ENCODE measurements around the gene MYT1.

The MYT1 gene

DNA sequence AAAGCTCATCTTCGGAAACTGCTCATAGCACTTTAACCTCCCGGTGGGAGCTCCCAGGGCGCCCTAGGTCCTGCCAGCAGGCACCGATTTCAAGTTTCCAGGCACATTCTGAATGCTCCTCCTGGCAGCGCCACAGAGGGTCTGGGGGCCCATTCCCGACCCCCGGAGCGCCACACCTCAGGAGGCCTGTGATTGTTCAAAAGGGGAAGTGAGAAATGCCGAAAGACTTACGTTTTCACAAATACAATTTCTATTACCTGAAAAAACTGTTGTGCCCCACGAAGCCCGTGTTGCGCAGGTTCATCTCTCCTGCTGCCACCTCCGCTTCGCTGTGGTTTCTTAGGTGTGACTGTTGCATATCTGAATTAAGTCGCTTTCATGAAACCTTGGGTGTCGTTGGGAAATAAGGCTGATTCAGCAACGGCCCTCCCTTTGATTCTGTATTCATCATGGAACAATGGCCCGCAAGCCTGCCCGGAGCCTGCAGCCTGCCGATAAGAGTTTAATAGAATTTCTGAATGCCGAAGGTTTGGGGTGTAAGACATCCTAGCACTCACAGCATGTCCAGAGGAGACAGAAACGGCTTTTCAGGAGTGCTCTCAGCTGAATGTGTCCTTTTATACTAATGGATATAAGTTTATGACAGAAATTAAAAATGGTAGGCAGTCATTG lies 1.9 kb upstream of the MYT1 start:
- no peak overlapping the region for H3K27ac ChIP-seq (ENCODE audit: low read depth, low read length, severe bottlenecking)
- H3K9me3 ChIP-seq (ENCODE audit: control insufficient read depth, low read length) = no peaks in the 10 kb centered on the region
- no peak overlapping the region for H3K4me3 ChIP-seq (ENCODE audit: extremely low read depth, insufficient read depth, low read length, poor library complexity, severe bottlenecking)
- peaks cover 5% of the 10 kb centered on the region for H3K4me1 ChIP-seq (ENCODE audit: control insufficient read depth, insufficient read depth, low read length, poor library complexity, severe bottlenecking)
- no peaks in the 10 kb centered on the region for H3K36me3 ChIP-seq (ENCODE audit: control insufficient read depth, insufficient read depth, low read length)
- 37 to 42% methylated on average over 10 to 20 of the region's 23 CpGs for WGBS, 2 experiments (ENCODE audit: insufficient coverage in 2 of 2)

DNA sequence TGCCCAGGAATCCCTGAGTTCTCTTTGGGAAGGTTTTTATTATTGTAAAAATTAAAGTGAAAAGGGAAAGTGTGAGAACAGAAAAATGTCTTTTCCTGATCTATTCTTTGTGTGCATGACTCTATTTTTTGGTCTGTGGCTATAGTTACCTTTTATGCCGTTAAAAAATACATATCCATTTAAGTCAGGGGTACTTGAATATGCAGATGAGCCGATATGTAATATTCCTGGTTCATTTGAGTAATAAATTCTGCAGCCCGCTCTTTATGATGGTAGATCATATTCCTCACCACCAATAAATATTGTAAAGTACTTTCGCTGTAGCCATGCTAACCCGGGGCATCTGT lies 503 bp upstream of the MYT1 start:
- Histone ChIP-seq H3K4me3 (ENCODE audit: extremely low read depth, insufficient read depth, low read length, poor library complexity, severe bottlenecking) (no peak overlapping the region), H3K4me1 (ENCODE audit: control insufficient read depth, insufficient read depth, low read length, poor library complexity, severe bottlenecking) (peaks cover 5% of the 10 kb centered on the region), H3K36me3 (ENCODE audit: control insufficient read depth, insufficient read depth, low read length) (no peaks in the 10 kb centered on the region), H3K9me3 (ENCODE audit: control insufficient read depth, low read length) (no peaks in the 10 kb centered on the region), H3K27ac (ENCODE audit: low read depth, low read length, severe bottlenecking) (no peak overlapping the region)
- 88 to 100% methylated on average over 2 of the region's 5 CpGs for WGBS, 2 experiments (ENCODE audit: insufficient coverage in 2 of 2)

DNA sequence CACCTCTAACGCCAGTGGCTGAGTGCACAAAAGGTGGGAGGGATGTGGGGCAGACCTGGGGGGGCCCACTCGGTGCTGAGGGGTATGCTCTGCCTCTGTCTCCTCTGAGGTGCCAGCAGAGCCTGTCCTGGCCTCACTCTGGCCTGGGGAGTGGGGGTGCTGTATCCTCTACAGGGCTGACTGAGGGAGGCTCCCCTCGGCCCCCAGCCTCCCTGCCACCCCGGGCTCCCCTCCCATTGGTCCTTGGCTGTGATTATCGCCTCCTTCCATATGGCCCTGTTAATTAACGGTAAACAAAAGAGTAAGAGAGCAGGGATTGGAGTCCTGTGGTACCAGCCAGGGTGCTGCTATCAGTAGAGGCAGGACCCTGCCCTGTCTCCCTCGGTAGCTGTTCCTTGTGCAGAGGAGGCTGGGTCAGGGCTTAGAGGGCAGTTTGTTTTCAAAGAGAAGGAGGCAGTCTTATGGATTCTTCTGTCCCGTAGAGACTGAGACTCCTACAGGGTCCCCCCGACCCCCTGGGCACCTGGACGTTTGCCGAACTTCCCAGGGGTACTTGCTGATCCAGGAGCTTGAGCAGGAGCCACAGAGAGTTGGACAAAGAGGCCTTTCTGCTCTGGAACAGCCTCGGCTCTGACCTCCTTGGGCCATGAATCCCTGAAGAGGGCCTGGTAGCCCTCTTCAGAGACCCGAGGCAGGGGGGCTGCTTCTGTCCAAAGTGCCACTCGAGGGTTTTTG lies 1.8 kb downstream of the MYT1 start:
- Histone ChIP-seq H3K4me3 (ENCODE audit: extremely low read depth, insufficient read depth, low read length, poor library complexity, severe bottlenecking) (no peak overlapping the region), H3K4me1 (ENCODE audit: control insufficient read depth, insufficient read depth, low read length, poor library complexity, severe bottlenecking) (no peaks in the 10 kb centered on the region), H3K27ac (ENCODE audit: low read depth, low read length, severe bottlenecking) (no peak overlapping the region), H3K9me3 (ENCODE audit: control insufficient read depth, low read length) (no peaks in the 10 kb centered on the region), H3K36me3 (ENCODE audit: control insufficient read depth, insufficient read depth, low read length) (no peaks in the 10 kb centered on the region)
- 85 to 86% methylated on average over 11 to 13 of the region's 14 CpGs for WGBS, 2 experiments (ENCODE audit: insufficient coverage in 2 of 2)

DNA sequence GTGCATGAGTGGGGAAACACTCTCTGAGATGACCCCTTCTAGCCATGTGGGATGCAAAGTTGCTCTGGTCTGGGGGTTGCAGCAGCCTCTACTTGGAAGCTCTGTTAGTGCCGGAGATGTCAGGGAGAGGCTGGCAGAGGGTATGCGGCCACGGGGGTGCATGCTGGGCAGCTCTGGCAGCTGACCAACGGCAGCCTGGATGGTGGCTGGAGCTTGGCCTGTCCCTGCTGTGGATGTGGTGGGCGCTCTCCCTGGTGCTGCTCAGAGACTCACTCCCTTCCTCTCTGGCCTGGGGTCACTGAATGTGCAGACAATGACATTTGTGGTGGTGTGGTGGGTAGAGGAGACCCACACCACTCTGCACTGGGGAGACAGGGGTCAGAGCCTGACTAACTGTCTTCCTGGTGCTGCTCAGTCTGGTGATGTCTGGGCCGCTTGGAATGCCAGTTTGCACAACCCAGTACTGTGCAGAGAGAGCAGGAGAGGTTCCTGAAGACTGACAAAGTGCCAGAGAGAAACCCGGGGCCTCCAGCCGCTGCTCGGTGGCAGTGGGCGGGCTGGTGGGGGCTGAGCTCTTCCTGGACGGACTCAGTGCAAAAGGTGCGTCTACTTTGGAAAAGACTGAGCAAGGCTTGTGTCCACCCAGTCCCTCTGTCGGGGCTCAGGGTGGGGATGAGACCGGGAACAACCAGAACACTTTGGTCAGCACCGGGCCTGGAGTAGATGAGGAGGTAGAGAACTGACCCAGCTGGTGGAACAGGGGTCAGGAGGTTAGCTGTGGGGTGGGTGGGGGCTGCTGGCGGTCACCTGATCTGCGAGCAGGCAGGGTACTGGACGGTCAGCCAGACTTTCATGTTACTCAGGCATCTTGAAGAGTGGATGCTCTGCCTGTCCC lies 2.7 kb downstream of the MYT1 start:
- Histone ChIP-seq H3K36me3 (ENCODE audit: control insufficient read depth, insufficient read depth, low read length) (no peaks in the 10 kb centered on the region), H3K27ac (ENCODE audit: low read depth, low read length, severe bottlenecking) (no peak overlapping the region), H3K4me1 (ENCODE audit: control insufficient read depth, insufficient read depth, low read length, poor library complexity, severe bottlenecking) (no peaks in the 10 kb centered on the region), H3K4me3 (ENCODE audit: extremely low read depth, insufficient read depth, low read length, poor library complexity, severe bottlenecking) (no peak overlapping the region), H3K9me3 (ENCODE audit: control insufficient read depth, low read length) (no peaks in the 10 kb centered on the region)
- WGBS, 2 experiments (ENCODE audit: insufficient coverage in 2 of 2) = 82 to 84% methylated on average over 16 to 18 of the region's 18 CpGs

DNA sequence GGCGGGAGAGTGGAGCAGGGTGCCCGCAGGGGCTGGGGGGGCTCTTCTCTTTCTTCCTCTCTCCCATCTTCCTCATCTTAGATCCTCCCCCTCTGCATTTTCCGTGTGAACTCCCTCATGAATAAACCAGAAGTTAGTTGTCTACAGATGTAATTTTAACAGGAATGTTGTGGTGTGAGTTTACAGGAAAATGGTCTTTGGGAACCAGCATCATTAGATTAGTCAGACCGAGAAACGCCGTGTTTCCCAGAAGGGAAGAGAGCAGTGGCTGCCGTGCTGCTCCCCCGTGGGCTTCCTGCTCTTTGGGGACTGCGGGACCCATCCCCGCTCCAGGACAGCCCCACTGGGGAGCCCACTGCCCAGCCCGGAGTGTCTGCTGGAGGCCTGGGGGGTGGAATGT lies 3.4 kb downstream of the MYT1 start:
- H3K27ac ChIP-seq (ENCODE audit: low read depth, low read length, severe bottlenecking) = no peak overlapping the region
- H3K4me1 ChIP-seq (ENCODE audit: control insufficient read depth, insufficient read depth, low read length, poor library complexity, severe bottlenecking) = no peaks in the 10 kb centered on the region
- WGBS, 2 experiments (ENCODE audit: insufficient coverage in 2 of 2) = 67 to 84% methylated on average over 5 to 8 of the region's 11 CpGs

DNA sequence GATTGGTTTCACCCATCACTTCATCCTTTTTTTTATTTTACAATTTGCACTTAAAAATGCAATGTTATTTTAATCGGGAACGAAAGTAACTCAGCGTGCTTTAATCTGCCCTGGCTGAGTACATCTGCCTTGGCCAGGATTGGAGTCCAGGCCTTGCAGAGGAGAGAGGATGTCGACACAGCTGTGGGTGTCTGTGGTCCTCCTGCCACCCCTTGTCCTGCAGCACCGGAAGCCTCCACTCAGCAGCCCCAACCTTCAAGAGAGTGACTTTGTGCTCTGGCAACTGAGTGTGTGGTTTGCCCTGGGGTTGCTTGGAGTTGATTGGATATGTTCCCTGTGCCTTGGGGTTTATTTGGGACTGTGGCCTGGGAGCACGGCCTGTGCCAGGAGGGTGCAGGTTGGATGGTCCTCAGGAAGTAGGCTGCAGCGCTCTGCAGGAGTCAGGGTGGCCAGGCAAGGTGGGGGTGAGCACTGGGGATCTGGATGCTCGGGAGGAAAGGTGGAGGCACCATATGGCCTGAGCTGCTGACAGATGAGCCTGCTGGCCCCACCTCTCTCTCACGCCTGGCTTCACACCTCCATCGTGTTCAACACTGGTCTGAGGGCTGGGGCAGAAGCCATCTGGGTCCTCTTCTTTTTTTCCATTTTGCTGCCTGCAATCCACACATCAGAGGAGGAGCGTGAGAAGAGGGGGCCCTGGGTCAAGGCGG lies 4.3 kb downstream of the MYT1 start:
- Histone ChIP-seq H3K27ac (ENCODE audit: low read depth, low read length, severe bottlenecking) (no peak overlapping the region), H3K9me3 (ENCODE audit: control insufficient read depth, low read length) (no peaks in the 10 kb centered on the region), H3K36me3 (ENCODE audit: control insufficient read depth, insufficient read depth, low read length) (no peaks in the 10 kb centered on the region), H3K4me1 (ENCODE audit: control insufficient read depth, insufficient read depth, low read length, poor library complexity, severe bottlenecking) (no peaks in the 10 kb centered on the region), H3K4me3 (ENCODE audit: extremely low read depth, insufficient read depth, low read length, poor library complexity, severe bottlenecking) (no peak overlapping the region)
- 74 to 93% methylated on average over 8 to 9 of the region's 12 CpGs for WGBS, 2 experiments (ENCODE audit: insufficient coverage in 2 of 2)

More for the DNA sequence above, 3.4 kb downstream of the MYT1 start:
- Histone ChIP-seq H3K9me3 (ENCODE audit: control insufficient read depth, low read length) (no peaks in the 10 kb centered on the region), H3K4me3 (ENCODE audit: extremely low read depth, insufficient read depth, low read length, poor library complexity, severe bottlenecking) (no peak overlapping the region), H3K36me3 (ENCODE audit: control insufficient read depth, insufficient read depth, low read length) (no peaks in the 10 kb centered on the region)

DNA sequence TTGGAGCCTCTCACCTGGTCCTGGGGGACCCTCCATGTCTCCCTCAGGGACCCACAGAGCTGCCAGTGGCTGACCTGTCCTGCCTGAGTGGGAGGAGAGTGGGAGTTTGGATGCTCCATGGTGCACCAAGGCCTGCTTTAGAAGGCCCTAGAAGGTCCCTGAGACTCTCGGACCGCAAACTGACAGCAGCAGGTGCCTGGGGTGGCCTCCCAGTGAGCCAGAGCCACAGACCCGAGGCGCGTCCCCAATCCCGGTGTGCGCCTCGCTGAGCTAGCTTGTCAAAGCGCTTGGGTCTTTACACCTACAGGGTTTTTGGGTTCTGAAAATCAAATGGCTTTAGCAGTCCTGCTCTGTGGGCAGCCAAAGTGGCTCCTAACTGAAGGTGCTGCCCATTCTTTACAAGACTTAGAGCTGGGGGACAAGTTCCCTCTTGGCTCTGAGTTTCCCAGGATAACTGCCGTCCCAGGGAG lies 4.9 kb downstream of the MYT1 start:
- H3K9me3 ChIP-seq (ENCODE audit: control insufficient read depth, low read length) = no peaks in the 10 kb centered on the region
- 92 to 96% methylated on average over 10 of the region's 10 CpGs for WGBS, 2 experiments (ENCODE audit: insufficient coverage in 2 of 2)
- H3K4me1 ChIP-seq (ENCODE audit: control insufficient read depth, insufficient read depth, low read length, poor library complexity, severe bottlenecking) = no peaks in the 10 kb centered on the region
- H3K27ac ChIP-seq (ENCODE audit: low read depth, low read length, severe bottlenecking) = no peak overlapping the region
- no peak overlapping the region for H3K4me3 ChIP-seq (ENCODE audit: extremely low read depth, insufficient read depth, low read length, poor library complexity, severe bottlenecking)
- no peaks in the 10 kb centered on the region for H3K36me3 ChIP-seq (ENCODE audit: control insufficient read depth, insufficient read depth, low read length)

DNA sequence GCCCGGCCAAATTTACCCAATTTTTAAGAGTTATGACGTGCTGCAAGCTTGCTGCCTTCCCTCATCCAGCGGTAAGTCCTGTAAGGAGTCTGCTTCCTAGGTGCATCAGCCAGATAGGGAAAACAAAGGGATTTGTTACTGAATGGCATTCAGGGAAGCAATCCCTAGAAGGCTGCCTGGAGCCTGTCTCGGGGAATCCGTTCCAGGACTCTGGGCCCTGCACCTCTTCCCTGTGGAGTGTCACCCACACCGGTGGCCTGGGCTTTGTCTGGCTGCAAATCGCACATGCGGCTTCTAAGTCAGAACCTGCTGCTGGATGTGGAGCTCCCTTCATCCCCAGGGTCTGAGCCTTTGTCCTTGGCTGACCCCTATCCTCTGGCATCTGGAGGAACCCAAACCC lies 7.0 kb downstream of the MYT1 start:
- H3K36me3 ChIP-seq (ENCODE audit: control insufficient read depth, insufficient read depth, low read length) = no peaks in the 10 kb centered on the region
- no peaks in the 10 kb centered on the region for H3K4me1 ChIP-seq (ENCODE audit: control insufficient read depth, insufficient read depth, low read length, poor library complexity, severe bottlenecking)
- H3K4me3 ChIP-seq (ENCODE audit: extremely low read depth, insufficient read depth, low read length, poor library complexity, severe bottlenecking) = no peak overlapping the region
- no peaks in the 10 kb centered on the region for H3K9me3 ChIP-seq (ENCODE audit: control insufficient read depth, low read length)
- 91 to 94% methylated on average over 8 of the region's 8 CpGs for WGBS, 2 experiments (ENCODE audit: insufficient coverage in 2 of 2)
- no peak overlapping the region for H3K27ac ChIP-seq (ENCODE audit: low read depth, low read length, severe bottlenecking)

DNA sequence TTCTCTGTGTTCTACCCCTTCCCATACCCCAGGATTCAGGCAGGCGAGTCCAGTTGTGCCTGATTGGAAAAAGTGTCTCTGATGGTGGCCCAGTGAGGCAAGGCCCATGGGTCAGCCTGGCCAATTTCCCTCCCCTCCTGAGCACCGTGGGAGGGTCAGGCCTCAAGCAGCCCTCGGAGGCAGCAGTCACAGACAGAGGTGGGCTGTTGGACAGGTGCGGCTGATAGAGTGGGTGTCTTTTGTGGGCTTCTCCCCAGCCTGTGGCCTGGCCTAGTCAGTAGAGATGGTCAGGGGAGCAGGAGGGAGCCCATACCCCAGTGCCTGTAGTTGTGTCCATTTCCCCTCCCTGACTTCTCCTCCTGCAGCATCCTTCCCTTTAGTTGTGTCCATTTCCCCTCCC lies 8.9 kb downstream of the MYT1 start:
- Histone ChIP-seq H3K27ac (ENCODE audit: low read depth, low read length, severe bottlenecking) (no peak overlapping the region), H3K4me3 (ENCODE audit: extremely low read depth, insufficient read depth, low read length, poor library complexity, severe bottlenecking) (no peak overlapping the region), H3K9me3 (ENCODE audit: control insufficient read depth, low read length) (no peaks in the 10 kb centered on the region), H3K36me3 (ENCODE audit: control insufficient read depth, insufficient read depth, low read length) (no peaks in the 10 kb centered on the region), H3K4me1 (ENCODE audit: control insufficient read depth, insufficient read depth, low read length, poor library complexity, severe bottlenecking) (no peaks in the 10 kb centered on the region)
- no CpG with 5 or more reads among the region's 4 CpGs for WGBS, 2 experiments (ENCODE audit: insufficient coverage in 2 of 2)

DNA sequence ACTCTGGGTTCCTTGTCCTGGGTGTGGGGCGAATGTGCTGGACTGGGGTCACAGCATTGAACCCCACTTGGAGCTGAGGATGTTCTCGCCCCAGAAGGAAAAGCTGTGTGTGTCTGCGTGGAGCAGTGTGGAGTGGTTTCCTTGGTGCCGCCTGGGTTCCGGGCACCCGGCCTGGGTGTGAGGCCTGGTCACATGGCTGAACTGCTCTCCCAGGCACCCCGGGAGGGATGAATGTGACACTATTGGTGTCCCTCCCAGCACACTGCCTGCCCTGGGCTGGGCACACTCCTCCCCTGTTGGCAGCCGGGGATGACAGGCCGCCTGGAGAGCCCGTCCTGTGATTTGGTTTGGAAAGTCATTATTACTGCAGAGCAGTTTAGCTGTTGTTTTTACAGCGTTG lies 12.3 kb downstream of the MYT1 start:
- 20 to 38% methylated on average over 2 to 6 of the region's 11 CpGs for WGBS, 2 experiments (ENCODE audit: insufficient coverage in 2 of 2)
- no peaks in the 10 kb centered on the region for H3K9me3 ChIP-seq (ENCODE audit: control insufficient read depth, low read length)
- no peaks in the 10 kb centered on the region for H3K4me1 ChIP-seq (ENCODE audit: control insufficient read depth, insufficient read depth, low read length, poor library complexity, severe bottlenecking)
- no peak overlapping the region for H3K27ac ChIP-seq (ENCODE audit: low read depth, low read length, severe bottlenecking)
- no peaks in the 10 kb centered on the region for H3K36me3 ChIP-seq (ENCODE audit: control insufficient read depth, insufficient read depth, low read length)
- no peak overlapping the region for H3K4me3 ChIP-seq (ENCODE audit: extremely low read depth, insufficient read depth, low read length, poor library complexity, severe bottlenecking)

Data from mesodermal cell (in vitro differentiated cells).